H1 (cell line): ENCODE results near the gene CCDC91. TPM values are rescaled to one million over a fixed set of nuclear protein-coding genes. Genes with fewer than 3 reads are reported as not detected.

ENCODE experiments used
- CHD1 ChIP-seq: IDR thresholded peaks from 2 replicates; pipeline ENCODE4 v1.6.1; 2012; ENCODE audit warnings: low read depth, low read length, improper control_type of control experiment
- EGR1 ChIP-seq: IDR thresholded peaks from 2 replicates; pipeline ENCODE4 v1.6.1; 2011; ENCODE audit warnings: low read depth, low read length, borderline replicate concordance
- HDAC6 ChIP-seq: IDR thresholded peaks from one replicate; pipeline ENCODE4 v1.7.1; 2012; ENCODE audit warnings: low read depth, mild to moderate bottlenecking, inconsistent platforms, low read length, moderate library complexity
- KDM4A ChIP-seq: IDR thresholded peaks from one replicate; pipeline ENCODE4 v1.7.1; 2012; ENCODE audit warnings: low read depth, mild to moderate bottlenecking, moderate library complexity, low read length, inconsistent platforms; ENCODE audit not compliant: severe bottlenecking
- POLR2A ChIP-seq, 2 experiments: IDR thresholded peaks; 1 replicate in 1 of 2; 2 replicates in 1 of 2; pipeline ENCODE4 v1.6.1; 2011; ENCODE audit warnings: low read depth in 2 of 2, low read length in 2 of 2, mild to moderate bottlenecking in 2 of 2; ENCODE audit errors: control extremely low read depth in 1 of 2
- SIN3A ChIP-seq, 2 experiments: IDR thresholded peaks in 1 of 2; conservative IDR thresholded peaks in 1 of 2; 2 replicates each; pipeline ENCODE4 v1.6.1; 2011 to 2012; ENCODE audit warnings: low read length in 2 of 2, improper control_type of control experiment in 1 of 2, low read depth in 1 of 2, mild to moderate bottlenecking in 1 of 2
- TAF7 ChIP-seq: optimal IDR thresholded peaks from 2 replicates; pipeline ENCODE3; 2011; ENCODE audit warnings: low read depth, mild to moderate bottlenecking, inconsistent platforms, low read length, moderate library complexity, borderline replicate concordance
- polyA plus RNA-seq, 7 experiments: library from polyadenylated mRNA; depleted of rRNA in 3 of 7; stranded (reverse) in 5 of 7; unstranded in 2 of 7; fragments of >200 nt in 5 of 7; fragments of 200-250 nt in 2 of 7; gene quantifications; 1 replicate in 5 of 7; 2 replicates in 1 of 7; 4 replicates in 1 of 7; pipeline versions ENCODE4 v1.2.1 to v1.2.3, GENCODE V29; 2011 to 2013; ENCODE audit warnings: missing spikeins in 2 of 7, mixed read lengths in 2 of 7
- total RNA-seq: library from RNA; stranded (reverse); fragmentation: NEBNext Ultra II Directional; extraction: Animal tissue kit (Norgen Biotek cat#: 25700); gene quantifications from 2 replicates; pipeline ENCODE4 v1.2.1, GENCODE V29; 2021
- TF ChIP-seq, protein P1 (sequence below): IDR thresholded peaks from 2 replicates; pipeline ENCODE4 v1.6.1; 2011; ENCODE audit warnings: low read depth, mild to moderate bottlenecking, low read length; ENCODE audit not compliant: insufficient read depth

The CCDC91 gene
- total and polyA plus RNA-seq, 2 of the 8 experiments (the other 6 are each of a cell fraction or from before 2014, with no cell fraction given), result 8.6 to 23.1 TPM

DNA sequence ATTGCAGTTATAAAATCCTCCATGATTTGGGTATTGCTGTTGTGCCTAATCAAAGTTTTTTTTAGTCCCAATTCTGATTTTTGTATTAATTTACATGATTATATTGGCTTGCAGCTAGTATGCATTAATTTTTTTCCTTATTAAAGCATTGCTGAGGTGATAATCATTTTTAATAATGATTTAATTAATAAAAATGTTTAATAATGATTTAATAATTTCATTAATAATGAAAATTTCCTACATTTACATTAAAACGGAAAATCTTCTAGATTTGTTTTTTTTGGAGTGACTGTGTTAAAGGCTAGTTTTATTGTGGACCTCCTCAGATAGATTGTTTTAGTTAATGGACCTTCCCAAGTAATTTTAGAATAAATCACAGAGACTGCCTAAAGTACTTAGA lies 79.6 kb downstream of the CCDC91 start (continued):
- TF ChIP-seq, protein P1, sequence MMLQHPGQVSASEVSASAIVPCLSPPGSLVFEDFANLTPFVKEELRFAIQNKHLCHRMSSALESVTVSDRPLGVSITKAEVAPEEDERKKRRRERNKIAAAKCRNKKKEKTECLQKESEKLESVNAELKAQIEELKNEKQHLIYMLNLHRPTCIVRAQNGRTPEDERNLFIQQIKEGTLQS, result no peak
- TF ChIP-seq TAF7 (no peak), EGR1 (no peak), POLR2A (IDR thresholded peaks at IDR 0.05; ENCODE audit: control extremely low read depth in 1 of 2, low read depth in 2 of 2, low read length in 2 of 2) (no peak), SIN3A (conservative IDR thresholded peaks at IDR 0.05 in 1 of 2, IDR thresholded peaks at IDR 0.05 in 1 of 2; ENCODE audit: low read depth in 1 of 2, low read length in 2 of 2) (no peak), CHD1 (no peak), KDM4A (no peak), HDAC6 (no peak)
